ENCODE measurements around the gene MFGE8.

GRCh38 chr15:88956906-88957305 is 43.7 kb upstream of the MFGE8 start:
- TF ChIP-seq CTCF (IDR thresholded peaks at IDR 0.05) (no peak), POLR2A (IDR thresholded peaks at IDR 0.05) (no peak)

Data from Peyer's patch (tissue), 4 donors.